Stimulated activated CD4-positive, alpha-beta T cell treated with anti-CD3 and anti-CD28 coated beads, TNF-alpha, amount 100 ng/mL, for 1 hour (primary cell): ENCODE measurements around the gene DDR2.

Experiments
- DNase-seq, 3 donors: peaks; one replicate each; pipeline ENCODE4 v3.0.0-alpha.2; 2020; ENCODE audit warnings: low read depth in 3 of 3, low spot score in 1 of 3

The DDR2 gene

DNA sequence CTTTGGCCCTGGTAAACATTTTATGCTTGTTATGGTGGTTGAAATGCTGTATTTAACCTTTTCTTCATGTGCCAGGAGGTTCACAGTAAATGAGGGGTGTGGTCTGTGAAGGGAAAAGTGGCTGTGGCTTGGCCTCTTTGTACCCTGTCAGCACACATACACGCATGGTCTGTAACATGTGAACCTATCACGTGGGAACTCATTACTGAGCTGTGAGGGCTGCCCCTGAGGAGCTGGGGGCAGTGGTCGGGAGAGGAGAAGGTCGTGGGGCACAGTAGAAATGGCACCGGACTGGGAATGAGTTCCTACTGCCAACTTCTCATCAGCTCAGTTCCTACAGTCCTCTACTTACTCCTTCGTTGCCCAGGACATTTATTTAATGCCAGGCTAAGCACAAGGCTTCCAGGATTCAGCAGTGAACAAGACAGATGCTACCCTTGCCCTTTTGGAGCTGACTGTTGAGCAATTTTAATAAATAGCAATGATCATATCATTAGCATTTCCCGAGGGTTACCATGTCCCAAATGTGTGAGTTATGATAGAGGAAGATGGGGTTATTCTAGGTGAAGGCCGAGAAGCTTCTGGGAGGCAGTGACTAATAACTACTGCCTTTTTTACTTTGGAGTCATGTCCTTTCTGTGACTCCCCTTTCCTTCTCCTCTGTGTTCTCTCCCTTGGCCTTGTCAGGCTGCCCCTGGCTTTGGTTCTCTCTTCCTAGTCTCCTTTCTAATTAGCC, 38.8 kb downstream of the DDR2 start:
- DNase-seq = no peak

DNA sequence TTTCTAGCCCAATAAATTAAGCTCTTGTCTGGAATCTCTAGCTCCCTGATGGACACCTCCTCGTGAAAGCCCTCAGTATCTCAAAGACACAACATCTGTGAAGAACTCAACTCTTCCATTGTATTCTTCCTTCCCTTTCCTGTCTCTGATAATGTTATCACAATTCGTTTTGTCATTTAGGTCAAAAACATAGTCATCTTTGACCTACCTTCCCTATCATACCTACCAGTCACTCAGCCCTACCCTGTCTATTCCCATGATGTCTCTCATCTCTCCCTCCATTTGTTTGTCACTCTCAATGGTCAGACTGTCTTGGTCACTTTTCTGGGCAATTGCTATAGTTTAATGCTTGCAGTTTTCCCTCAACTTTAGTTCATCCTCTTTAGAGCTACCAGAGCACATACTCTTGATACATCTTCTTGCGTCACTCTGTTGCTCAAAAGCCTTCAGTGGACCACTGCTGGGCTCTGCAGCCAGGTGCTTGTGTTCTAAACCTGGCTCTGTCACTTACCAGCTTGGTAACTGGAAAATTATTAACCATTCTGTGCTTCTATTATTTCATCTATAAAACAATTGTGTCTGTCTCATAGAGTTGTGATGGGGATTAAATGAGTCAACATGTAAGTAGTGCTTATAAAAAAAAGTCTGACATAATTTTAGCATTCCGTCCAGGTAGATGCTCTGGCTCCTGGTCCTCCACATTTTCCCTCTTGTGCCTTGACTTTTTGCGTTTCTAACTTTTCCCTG, 39.6 kb downstream of the DDR2 start:
- DNase-seq = no peak

DNA sequence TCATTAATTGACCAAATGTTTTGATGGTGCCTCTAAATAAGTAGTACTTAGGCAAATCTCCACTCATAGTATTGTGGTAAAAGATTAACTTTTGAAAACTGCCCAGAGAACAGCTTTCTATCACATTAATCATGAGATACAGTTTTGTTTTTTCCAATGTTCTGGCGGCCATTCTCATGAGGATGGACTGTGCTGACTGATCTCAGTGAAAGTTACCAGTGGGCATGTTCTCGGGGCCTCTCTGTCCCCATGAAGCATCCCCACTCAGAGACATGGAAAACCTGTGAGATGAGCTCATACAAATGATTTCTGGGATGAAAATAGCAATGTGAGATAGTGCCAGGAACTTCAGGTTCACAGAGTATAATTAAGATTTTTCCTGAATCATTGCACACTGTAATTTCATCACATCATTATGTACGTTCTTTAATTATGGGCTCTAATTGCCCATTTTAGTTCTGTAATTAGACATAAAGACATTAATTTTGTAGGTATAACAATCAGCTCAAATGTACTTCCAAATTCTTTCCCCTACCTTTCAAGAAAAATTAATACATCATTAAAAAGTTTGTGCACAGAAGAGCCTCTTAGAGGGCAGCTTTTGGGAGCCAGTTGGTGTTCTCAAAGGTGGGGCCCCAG, 40.5 kb downstream of the DDR2 start:
- no peak for DNase-seq

DNA sequence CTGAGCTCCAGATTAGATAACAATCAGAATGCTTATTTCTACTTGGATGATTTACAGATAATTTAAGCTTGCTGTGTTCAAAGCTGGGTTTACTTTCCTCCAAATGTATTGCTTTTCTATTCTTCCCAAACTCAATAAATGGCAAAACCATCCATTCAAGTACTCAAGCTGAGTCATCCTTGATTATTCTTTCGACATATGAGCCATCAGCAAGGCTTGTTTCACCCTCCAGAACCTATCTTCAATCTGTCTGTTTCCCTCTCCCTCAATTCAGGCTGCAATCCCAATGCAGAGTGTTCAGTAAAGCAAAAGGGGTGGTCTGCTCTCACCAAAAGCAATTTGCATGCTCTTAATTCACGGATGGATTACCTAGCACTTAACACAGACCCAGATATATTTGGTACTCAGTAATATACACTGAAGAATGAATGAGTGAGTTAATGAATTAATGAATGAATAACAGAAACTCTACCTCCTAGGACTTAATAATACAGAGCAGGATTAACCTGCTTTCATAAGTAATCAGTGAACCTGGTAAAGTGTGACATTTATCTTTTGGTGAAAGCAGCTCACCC, 41.9 kb downstream of the DDR2 start:
- DNase-seq = no peak

DNA sequence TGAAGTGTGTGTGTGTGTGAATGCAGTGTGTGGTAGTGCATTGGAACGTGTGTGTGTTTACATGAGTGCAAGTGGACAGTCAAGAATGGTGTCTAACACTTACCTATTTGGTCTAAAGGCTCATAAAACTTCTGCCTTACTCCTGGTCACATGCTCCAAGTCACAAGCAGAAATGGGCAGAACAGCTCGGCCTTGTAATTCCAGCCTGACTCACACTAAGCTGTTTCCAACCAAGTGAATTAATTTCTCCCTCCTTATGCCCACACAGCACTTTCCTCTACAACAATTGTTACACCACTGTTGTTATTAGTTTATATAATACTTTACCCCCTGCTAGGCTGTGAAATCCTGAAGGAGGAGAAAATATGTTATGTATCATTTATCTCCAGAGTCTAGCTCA, 43.8 kb downstream of the DDR2 start:
- DNase-seq = no peak

DNA sequence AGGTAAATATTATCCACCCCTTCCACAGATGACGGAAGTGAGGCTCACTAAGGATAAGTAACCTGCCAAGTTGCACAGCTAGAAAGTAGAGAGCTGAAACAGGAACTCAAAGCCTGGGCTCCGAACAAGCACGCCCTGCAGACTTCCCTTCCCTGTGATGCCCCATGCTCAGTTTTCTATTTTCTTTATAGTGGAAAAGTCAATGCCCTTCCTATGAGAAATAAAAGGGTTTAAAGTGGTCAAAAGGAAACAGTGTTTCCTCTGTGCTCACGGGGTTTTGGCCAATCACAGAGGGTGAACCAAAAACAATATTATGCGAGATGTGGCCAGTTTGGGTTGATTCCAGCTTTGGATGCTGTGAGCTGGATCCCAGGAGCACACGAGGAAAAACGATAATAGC, 44.5 kb downstream of the DDR2 start:
- DNase-seq = no peak

DNA sequence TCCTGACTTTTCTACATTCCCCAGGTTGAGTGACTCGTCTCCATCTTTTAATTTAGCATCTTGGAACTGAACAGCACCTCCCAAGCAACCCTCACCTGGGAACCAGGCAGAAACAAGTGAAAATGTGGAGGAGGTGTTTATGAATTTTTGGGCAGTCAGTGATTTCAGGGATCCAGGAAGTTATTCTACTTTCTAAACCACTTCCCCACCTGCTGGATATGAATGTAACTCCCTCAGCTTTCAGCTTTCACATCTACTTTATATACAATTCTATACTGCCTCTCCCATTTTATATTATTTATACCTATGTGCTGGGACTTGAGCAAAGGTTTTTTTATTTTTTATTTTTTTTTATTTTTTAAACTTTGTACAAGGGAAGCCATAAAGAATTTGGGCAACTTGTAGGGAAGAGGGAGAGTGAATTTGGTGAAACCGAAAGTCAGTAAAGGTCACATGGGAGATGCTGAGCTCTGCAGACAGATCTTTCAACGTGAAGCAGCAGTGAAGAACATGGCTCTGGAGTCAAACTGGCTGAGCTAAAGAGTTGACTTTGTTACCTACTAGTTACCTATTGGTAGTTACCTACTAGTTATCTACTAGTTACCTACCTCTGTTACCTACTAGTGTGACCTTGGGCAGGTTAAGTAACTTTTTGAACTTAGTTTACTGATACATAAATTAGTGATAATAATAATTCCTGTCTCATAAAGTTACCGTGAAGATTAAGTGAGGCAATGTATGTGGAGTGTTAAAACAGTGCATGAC, 45.5 kb downstream of the DDR2 start:
- DNase-seq = no peak

DNA sequence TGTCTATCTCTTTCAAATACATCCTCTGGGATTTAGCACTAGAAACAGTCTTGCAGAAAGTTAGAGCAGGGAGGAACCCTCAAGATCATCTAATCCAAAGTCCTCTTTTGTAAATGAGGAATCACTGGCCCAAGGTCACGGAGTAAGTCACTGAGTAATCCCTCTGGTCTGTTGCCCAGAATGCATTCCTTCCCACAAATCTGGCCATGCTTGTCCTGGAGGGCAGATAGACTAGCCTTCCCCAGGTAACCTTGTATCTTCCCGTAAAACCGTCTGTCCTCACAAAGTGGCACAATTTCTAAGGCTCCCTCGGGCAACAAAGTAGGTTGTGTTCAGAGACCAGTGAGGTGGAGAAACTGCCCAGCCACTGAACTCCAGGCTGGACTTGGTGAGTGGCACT, 46.2 kb downstream of the DDR2 start:
- no peak for DNase-seq

DNA sequence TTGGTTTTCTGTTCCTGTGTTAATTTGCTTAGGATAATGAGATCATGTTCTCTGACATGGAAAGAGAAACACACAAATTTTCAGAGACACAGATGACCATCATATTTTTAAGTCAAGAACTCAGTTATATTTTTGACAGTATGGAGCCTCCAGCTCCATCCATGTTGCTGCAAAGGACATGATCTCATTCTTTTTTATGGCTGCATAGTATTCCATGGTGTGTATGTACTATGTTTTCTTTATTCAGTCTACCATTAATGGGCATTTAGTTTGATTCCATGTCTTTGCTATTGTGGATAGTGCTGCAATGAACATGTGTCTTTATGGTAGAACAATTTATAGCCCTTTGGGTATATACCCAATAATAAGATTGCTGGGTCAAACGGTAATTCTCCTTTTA, 47.0 kb downstream of the DDR2 start:
- no peak for DNase-seq

DNA sequence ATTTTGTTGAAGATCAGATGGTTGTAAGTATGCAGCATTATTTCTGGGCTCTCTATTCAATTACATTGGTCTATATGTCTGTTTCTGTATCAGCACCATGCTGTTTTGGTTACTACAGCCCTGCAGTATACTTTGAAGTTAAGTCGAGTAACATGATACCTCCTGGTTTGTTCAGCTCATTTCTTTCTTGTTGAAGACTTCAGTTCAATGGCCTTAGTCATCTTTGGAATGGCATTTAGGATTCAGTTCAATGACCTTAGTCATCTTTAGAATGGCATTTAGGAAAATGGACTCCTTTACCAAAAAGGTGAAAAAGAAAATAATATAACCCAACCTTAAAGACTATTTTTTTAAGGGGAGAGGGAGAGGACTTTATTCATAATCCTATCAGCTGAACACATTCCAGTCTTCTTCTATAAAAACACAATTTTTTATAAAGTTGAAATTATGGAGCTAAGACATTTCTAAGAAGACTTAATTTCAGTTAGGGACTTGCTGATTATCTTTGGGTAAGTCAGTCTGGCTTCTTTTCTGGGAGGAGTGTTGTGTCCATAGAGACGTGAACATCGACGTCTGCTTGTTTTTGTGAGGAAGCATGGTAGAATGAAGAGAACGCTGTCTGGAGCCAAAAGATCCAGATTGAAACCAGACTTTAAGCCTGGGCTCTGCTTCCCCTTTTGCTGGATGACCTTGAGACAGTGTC, 48.3 kb downstream of the DDR2 start:
- no peak for DNase-seq

DNA sequence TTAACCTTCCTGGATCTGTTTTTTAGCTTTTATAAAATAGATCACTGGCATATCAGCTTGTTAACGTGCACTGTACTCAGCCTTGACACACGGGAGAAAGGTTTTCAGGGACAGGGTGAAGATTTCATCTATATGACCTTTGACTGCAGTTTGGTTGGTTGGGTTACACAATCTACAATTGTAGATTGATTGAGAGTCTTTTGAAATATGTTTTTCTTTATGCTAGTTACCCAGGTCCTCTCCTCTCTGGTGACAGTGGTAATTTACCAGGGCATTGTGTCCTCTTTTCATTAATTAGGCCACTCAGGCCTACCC, 48.8 kb downstream of the DDR2 start:
- no peak for DNase-seq

DNA sequence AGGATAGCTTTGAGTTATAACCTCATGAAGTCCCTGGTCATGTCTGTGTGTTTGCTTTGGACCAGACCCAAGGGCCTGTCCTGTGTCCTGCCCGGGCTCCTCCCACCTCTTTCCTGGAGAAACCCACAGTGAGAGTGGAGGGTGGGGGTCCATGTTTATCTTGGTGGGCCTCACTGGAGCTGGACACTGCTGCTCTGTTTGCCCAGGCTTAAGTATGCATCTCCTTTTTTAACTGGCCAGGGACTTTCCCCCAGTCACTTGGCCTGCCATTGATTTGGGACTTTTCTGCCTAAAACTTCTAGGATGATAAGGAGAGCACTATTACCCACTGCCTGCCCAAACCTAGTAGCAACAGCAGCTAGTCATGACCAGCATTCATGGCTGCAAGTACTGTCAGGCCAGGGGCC, 49.8 kb downstream of the DDR2 start:
- DNase-seq = no peak

DNA sequence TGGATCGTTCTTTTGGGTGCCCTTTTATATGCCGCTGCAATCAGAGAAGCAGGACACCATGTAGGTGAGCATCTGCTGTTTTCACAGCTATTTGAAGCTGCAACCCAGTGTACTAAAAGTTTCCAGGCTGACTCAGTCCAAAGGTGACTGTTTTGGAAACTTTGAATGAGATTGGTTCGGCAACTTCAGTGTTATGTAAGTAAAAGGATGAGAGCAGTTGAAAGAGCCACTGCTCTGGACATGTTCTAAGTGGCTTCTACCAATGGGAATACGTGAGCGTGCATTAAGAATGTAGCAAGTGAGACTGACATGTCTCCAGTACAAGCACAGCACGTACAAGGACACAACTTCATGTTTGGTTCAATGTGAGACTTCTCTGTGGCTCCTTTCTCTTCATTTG, 55.6 kb downstream of the DDR2 start:
- no peak for DNase-seq

DNA sequence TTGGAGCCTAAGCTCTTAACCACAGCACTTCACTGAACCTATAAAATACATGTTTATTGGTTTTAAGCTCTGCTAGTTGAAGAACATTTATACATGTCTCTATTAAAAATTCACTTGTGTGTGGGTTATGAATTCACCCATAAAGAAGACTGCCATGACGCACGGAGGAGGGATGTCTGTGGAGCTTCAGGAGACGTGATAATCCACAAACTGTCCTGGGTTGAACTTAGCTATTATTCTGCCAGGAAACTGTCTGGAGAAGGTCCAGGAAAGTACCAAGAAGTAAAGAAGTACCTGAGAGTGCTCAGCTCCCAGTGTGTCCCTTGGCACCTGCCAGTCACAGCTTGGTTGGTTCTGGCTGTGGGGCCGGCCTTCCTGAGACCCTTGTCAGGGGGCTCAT, 56.3 kb downstream of the DDR2 start:
- no peak for DNase-seq

DNA sequence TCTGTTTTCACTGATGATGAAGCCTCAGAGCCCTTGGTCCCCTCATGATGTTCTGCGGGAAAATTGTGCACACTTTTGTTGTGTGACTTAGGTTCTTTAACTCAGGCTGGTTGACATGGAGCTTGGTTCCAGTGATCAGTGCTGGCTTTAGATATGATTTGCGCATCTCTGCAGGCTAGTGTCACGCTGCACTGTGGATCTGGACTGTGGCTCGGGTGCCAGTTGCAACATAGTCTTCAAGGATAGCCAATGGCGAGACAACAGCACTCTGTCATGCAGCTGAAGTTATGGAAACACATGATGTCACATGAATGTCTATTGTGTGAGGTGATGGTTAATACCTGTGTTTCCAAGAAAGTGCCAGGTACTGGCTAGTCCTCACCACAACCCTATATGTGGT, 56.7 kb downstream of the DDR2 start:
- DNase-seq = no peak

DNA sequence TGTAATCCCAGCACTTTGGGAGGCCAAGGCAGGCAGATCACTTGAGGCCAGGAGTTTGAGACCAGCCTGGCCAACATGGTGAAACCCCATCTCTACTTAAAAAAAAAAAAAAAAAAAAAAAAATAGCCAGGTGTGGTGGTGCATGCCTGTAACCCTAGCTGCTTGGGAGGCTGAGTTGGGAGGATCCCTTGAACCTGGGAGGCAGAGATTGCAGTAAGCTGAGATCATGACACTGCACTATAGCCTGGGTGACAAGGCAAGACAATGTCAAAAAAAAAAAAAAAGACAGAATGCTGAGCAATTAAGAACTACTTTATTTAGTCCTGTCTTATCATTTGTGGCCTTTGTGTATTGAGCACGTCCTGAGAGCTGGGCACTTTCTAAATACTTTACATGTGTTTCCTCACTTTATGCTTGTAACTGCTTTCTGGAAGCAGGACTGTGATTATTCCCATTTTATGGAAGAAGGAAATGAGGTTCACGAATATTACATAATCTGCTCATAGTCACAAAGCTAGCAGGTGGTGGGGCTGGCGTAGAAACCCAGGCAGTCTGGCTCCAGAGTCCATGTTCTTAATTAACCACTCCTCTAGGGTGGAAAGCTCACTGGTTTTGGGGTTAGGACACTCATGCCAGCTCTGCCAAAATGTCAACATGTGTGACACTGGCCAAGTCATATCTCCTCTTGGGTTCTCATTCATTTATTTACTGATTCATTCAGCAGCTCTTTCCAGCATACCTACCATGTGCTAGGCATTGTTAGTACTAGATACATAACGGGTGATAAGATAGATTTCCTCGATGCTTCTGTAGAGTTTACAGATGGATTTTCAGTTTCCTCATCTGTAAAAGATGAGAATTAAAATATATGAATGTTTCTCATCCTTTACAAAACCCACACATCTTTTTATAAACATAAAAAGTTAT, 57.7 kb downstream of the DDR2 start:
- no peak for DNase-seq

DNA sequence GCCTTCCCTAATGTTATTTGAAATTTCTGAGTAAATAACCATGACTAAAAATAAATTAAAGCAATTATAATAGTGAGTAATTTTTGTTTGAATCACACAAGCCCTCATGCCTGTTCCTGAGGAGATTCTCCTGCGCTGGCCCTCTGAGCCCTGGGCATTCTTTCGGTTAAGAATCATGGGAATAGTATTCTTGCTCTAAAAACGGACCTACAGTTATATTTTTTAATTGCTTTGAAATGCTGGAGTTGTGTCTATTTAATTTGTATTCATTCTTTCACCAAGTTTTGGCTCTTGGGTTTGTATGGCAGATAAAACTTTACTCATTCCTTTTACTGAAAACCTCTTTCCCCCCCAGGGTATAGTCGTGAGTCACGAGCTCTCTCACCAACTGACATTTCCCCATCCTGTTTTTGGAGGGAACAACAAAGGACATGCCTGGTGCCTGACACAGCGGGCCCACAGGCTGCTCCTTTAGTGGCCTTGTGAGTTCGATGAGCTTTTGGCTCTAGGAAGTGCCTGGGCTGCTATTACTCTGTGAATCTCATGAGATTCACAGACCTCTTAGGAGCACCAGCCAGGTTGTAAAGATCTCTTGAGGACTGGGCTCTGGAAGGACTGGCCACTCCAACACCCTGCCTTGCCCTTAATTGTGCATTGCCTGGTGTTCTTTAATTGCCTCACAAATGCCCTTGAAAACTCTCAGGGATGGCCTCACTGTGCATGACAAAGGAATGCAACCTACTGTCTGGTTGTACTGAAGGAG, 58.6 kb downstream of the DDR2 start:
- no peak for DNase-seq

DNA sequence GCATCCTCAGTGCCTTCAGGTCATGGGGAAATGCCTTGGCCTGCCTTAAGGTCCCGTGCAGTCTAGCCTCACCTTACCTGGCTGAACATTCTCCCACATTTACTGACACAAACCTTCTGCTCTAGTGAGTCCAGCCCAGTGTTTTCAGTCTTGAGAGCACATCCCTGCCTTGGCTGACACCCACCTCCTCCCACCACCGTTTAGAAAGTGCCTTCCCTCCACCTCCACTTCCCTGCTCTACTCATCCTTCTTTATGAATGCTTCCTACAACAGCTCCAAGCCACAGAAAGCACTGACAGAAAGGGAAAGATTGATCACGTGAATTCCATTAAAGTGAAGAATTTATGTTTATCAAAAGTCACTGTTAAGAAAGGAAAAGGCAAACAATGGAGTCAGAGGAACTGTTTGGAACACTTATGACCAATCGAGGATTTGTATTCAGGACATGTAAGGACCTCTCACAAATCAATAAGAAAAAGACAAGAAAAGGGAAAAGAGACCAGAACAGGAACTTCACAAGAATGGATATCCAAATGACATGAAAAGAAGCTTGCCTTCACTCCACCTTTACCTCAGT, 59.8 kb downstream of the DDR2 start:
- DNase-seq = no peak

DNA sequence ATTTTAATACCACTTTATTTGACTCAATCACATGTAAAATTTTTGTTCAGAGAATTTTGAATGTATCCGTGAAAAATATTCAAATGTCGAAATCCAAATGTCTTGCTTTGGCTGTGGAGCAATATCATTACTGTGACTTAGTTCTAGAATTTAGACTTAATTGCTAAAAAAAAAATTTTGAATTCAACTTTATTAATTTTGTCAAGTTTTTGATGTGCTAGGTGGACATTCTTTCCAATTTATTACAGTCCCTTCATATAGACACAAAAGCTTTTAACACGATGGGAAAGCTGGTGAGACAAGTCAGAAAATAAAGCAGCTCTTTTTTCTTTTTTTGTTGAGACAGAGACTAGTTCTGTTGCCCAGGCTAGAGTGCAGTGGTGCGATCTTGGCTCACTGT, 62.6 kb downstream of the DDR2 start:
- no peak for DNase-seq
